GM12878 (cell line): ENCODE measurements around the gene PHC1. TPM values are rescaled to one million over a fixed set of nuclear protein-coding genes. Genes with fewer than 3 reads are reported as not detected.

Experiments used
- ATF3 ChIP-seq: IDR thresholded peaks from 2 replicates; pipeline ENCODE4 v1.6.1; 2011; ENCODE audit warnings: low read depth, mild to moderate bottlenecking, low read length, moderate library complexity, borderline replicate concordance; ENCODE audit errors: extremely low read depth
- BACH1 ChIP-seq: fragments of 450-650 bp; IDR thresholded peaks from 2 replicates; pipeline ENCODE4 v1.6.1; 2017; ENCODE audit warnings: mild to moderate bottlenecking, borderline replicate concordance
- BHLHE40 ChIP-seq, 2 experiments: fragments of 450-650 bp in 1 of 2; IDR thresholded peaks; 2 replicates each; pipeline ENCODE4 v1.6.1; 2011 to 2017; ENCODE audit warnings: low read depth in 2 of 2, borderline replicate concordance in 1 of 2, improper control_type of control experiment in 1 of 2, low read length in 1 of 2, mild to moderate bottlenecking in 1 of 2
- BRCA1 ChIP-seq: IDR thresholded peaks from 2 replicates; pipeline ENCODE4 v1.6.1; 2011; ENCODE audit warnings: low read depth, low read length, improper control_type of control experiment
- CBFB ChIP-seq: IDR thresholded peaks from 2 replicates; pipeline ENCODE4 v1.6.1; 2016; ENCODE audit warnings: antibody characterized with exemption, low read depth
- CHD2 ChIP-seq: IDR thresholded peaks from 2 replicates; pipeline ENCODE4 v1.6.1; 2011; ENCODE audit warnings: low read depth, low read length, improper control_type of control experiment, borderline replicate concordance
- CTCF ChIP-seq, 3 experiments: IDR thresholded peaks in 2 of 3; conservative IDR thresholded peaks in 1 of 3; 2 replicates each; pipeline ENCODE4 v1.5.1; 2011; ENCODE audit warnings: low read depth in 3 of 3, low read length in 3 of 3, mild to moderate bottlenecking in 3 of 3, control low read depth in 2 of 3, moderate library complexity in 2 of 3, inconsistent platforms in 1 of 3, mixed read lengths in 1 of 3; ENCODE audit not compliant: control insufficient read depth in 2 of 3, insufficient read depth in 1 of 3; ENCODE audit errors: extremely low read depth in 1 of 3
- EGR1 ChIP-seq, 2 experiments: IDR thresholded peaks; 1 replicate in 1 of 2; 2 replicates in 1 of 2; pipeline ENCODE4 v1.6.1; 2011 to 2012; ENCODE audit warnings: low read depth in 2 of 2, low read length in 2 of 2, borderline replicate concordance in 1 of 2, mild to moderate bottlenecking in 1 of 2, moderate library complexity in 1 of 2
- ETV6 ChIP-seq, 2 experiments: fragments of 450-650 bp in 1 of 2; IDR thresholded peaks in 1 of 2; conservative IDR thresholded peaks in 1 of 2; 2 replicates each; pipeline ENCODE4 v1.6.1; 2014; ENCODE audit warnings: antibody characterized with exemption in 1 of 2, borderline replicate concordance in 1 of 2, low read depth in 1 of 2, mild to moderate bottlenecking in 1 of 2, moderate library complexity in 1 of 2
- FOXK2 ChIP-seq: fragments of 450-650 bp; IDR thresholded peaks from 2 replicates; pipeline ENCODE4 v1.6.1; 2017; ENCODE audit warnings: mild to moderate bottlenecking, moderate library complexity
- IRF5 ChIP-seq: fragments of 450-650 bp; IDR thresholded peaks from 2 replicates; pipeline ENCODE4 v1.6.1; 2017; ENCODE audit warnings: borderline replicate concordance
- KDM1A ChIP-seq: fragments of 200-600 bp; sonication (generic); IDR thresholded peaks from 2 replicates; pipeline ENCODE4 v1.6.1; 2016; ENCODE audit warnings: borderline replicate concordance
- KLF5 ChIP-seq: fragments of 450-650 bp; IDR thresholded peaks from 2 replicates; pipeline ENCODE4 v1.6.1; 2014; ENCODE audit warnings: mild to moderate bottlenecking; ENCODE audit not compliant: partially characterized antibody
- LARP7 ChIP-seq: fragments of 450-650 bp; IDR thresholded peaks from 2 replicates; pipeline ENCODE4 v1.6.1; 2017; ENCODE audit warnings: mild to moderate bottlenecking
- MEF2A ChIP-seq: IDR thresholded peaks from 2 replicates; pipeline ENCODE4 v1.6.1; 2011; ENCODE audit warnings: low read depth, mild to moderate bottlenecking, low read length, moderate library complexity; ENCODE audit not compliant: insufficient read depth
- MTA2 ChIP-seq: fragments of 450-650 bp; IDR thresholded peaks from 2 replicates; pipeline ENCODE4 v1.6.1; 2016; ENCODE audit warnings: low read depth, mild to moderate bottlenecking, moderate library complexity
- MTA3 ChIP-seq: IDR thresholded peaks from 2 replicates; pipeline ENCODE4 v1.6.1; 2012; ENCODE audit warnings: low read length, inconsistent platforms, borderline replicate concordance
- MYC ChIP-seq: IDR thresholded peaks from 2 replicates; pipeline ENCODE4 v1.6.1; 2011; ENCODE audit warnings: mild to moderate bottlenecking, low read length, moderate library complexity, inconsistent platforms; ENCODE audit not compliant: insufficient read depth, insufficient replicate concordance, insufficient read length, severe bottlenecking
- NFYA ChIP-seq: IDR thresholded peaks from 2 replicates; pipeline ENCODE4 v1.6.1; 2011; ENCODE audit warnings: low read depth, mild to moderate bottlenecking, low read length, improper control_type of control experiment, borderline replicate concordance
- NFYB ChIP-seq: IDR thresholded peaks from 2 replicates; pipeline ENCODE4 v1.6.1; 2011; ENCODE audit warnings: low read depth, mild to moderate bottlenecking, low read length, improper control_type of control experiment, moderate library complexity; ENCODE audit not compliant: insufficient read depth
- SMAD5 ChIP-seq: IDR thresholded peaks from 2 replicates; pipeline ENCODE4 v1.6.1; 2016; ENCODE audit warnings: antibody characterized with exemption, low read depth
- SMC3 ChIP-seq: IDR thresholded peaks from 2 replicates; pipeline ENCODE4 v1.6.1; 2011; ENCODE audit warnings: low read length, improper control_type of control experiment, borderline replicate concordance
- TARDBP ChIP-seq: IDR thresholded peaks from 2 replicates; pipeline ENCODE4 v1.6.1; 2016; ENCODE audit warnings: borderline replicate concordance
- TBL1XR1 ChIP-seq: IDR thresholded peaks from 2 replicates; pipeline ENCODE4 v1.6.1; 2012; ENCODE audit warnings: low read depth, low read length, improper control_type of control experiment
- TCF7 ChIP-seq: IDR thresholded peaks from 2 replicates; pipeline ENCODE4 v1.6.1; 2014; ENCODE audit warnings: antibody characterized with exemption, borderline replicate concordance
- ZNF24 ChIP-seq: fragments of 450-650 bp; IDR thresholded peaks from 2 replicates; pipeline ENCODE4 v1.6.1; 2017; ENCODE audit warnings: antibody characterized with exemption, mild to moderate bottlenecking
- ZSCAN29 ChIP-seq: fragments of 450-650 bp; IDR thresholded peaks from 2 replicates; pipeline ENCODE4 v1.6.1; 2017; ENCODE audit warnings: mild to moderate bottlenecking, moderate library complexity
- polyA plus RNA-seq, 11 experiments: library from polyadenylated mRNA; depleted of rRNA in 4 of 11; unstranded in 6 of 11; stranded (reverse) in 5 of 11; fragments of >200 nt; fragmentation: Nextera tagmentation in 4 of 11; fragmentation: Illumina TruSeq in 1 of 11; extraction: Ambion mirVana in 4 of 11; extraction: Trizol in 1 of 11; gene quantifications; 1 replicate in 1 of 11; 2 replicates in 10 of 11; pipeline versions ENCODE4 v1.2.1 to v1.2.3, GENCODE V29; 2011 to 2016; ENCODE audit warnings: inconsistent platforms in 2 of 11, missing spikeins in 2 of 11, low read depth in 1 of 11
- total RNA-seq, 4 experiments: library from RNA; depleted of rRNA in 3 of 4; stranded (reverse); fragments of >200 nt in 3 of 4; fragmentation: Illumina TruSeq in 1 of 4; extraction: Trizol in 1 of 4; gene quantifications; 2 replicates each; pipeline versions ENCODE4 v1.2.1 to v1.2.3, GENCODE V29; 2013 to 2021

The PHC1 gene
- total and polyA plus RNA-seq, 10 of the 15 experiments (the other 5 are each of a cell fraction or from before 2014, with no cell fraction given): 0.50 to 16.3 (median 2.1) TPM

GRCh38 chr12:8949342-8950220, 35.3 kb downstream of the PHC1 start, which contains the start of gene M6PR (continued):
- TF ChIP-seq CBFB (no peak; the same call in 1 of the 2 replicates), MTA2 (peak; percentile 29; the same call in 1 of the 2 replicates), MYC (no peak), NFYA (no peak), TCF7 (no peak), ZSCAN29 (peak; percentile 43; the same call in 1 of the 2 replicates), ATF3 (peak; percentile 38; the same call in 1 of the 2 replicates), BHLHE40 (IDR thresholded peaks at IDR 0.05; ENCODE audit: borderline replicate concordance in 1 of 2, low read depth in 2 of 2, low read length in 1 of 2) (peak; percentile 88 to 94), ZNF24 (no peak; the same call in 1 of the 2 replicates), SMC3 (peak; percentile 39; the same call in 1 of the 2 replicates), SMAD5 (peak; percentile 55), BACH1 (peak; percentile 68; the same call in 1 of the 2 replicates), KLF5 (peak; percentile 64), MTA3 (no peak), FOXK2 (no peak), EGR1 (IDR thresholded peaks at IDR 0.05; ENCODE audit: borderline replicate concordance in 1 of 2, low read depth in 2 of 2, low read length in 2 of 2) (no peak), CTCF (IDR thresholded peaks at IDR 0.05 in 2 of 3, conservative IDR thresholded peaks at IDR 0.05 in 1 of 3; ENCODE audit: control insufficient read depth in 2 of 3, extremely low read depth in 1 of 3, insufficient read depth in 1 of 3, low read depth in 3 of 3, low read length in 3 of 3) (peak; percentile 63 to 84 (median 71)), MEF2A (0 out of 2 replicates have a peak, but pooled peaks have one; percentile 9), LARP7 (peak; percentile 48; the same call in 1 of the 2 replicates), KDM1A (no peak), CHD2 (peak; percentile 76), IRF5 (no peak), TARDBP (peak; percentile 81), BRCA1 (no peak; the same call in 1 of the 2 replicates), TBL1XR1 (peak; percentile 64; the same call in 1 of the 2 replicates), NFYB (peak; percentile 66), ETV6 (conservative IDR thresholded peaks at IDR 0.05 in 1 of 2, IDR thresholded peaks at IDR 0.05 in 1 of 2; ENCODE audit: borderline replicate concordance in 1 of 2, low read depth in 1 of 2) (peak in 1 of 2 experiments; percentile 18; a peak in 1 of 4 replicates)
